ENCODE data around the gene FOSL1.

Gene FOSL1

DNA sequence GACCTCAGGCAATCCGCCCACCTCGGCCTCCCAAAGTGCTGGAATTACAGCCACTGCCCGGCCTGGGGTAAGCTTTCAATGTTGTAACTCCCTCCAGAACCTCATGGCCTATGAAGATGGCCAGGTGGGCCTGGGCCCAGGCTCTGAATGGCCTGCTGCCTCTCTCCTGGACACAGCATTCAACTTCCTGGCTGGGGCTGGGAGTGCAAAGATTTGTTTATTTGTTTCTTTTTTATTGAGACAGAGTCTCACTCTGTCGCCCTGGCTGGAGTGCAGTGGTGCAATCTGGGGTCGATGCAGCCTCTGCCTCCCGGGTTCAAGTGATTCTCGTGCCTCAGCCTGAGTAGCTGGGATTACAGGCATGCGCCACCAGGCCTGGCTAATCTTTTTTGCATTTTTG is 44.6 kb upstream of the FOSL1 start:
- no peak for DNase-seq (ENCODE audit: low read depth)
- H3K4me3 ChIP-seq (ENCODE audit: control insufficient read depth, low read depth, low read length) = no peak overlapping the region
- TF ChIP-seq, protein P1, sequence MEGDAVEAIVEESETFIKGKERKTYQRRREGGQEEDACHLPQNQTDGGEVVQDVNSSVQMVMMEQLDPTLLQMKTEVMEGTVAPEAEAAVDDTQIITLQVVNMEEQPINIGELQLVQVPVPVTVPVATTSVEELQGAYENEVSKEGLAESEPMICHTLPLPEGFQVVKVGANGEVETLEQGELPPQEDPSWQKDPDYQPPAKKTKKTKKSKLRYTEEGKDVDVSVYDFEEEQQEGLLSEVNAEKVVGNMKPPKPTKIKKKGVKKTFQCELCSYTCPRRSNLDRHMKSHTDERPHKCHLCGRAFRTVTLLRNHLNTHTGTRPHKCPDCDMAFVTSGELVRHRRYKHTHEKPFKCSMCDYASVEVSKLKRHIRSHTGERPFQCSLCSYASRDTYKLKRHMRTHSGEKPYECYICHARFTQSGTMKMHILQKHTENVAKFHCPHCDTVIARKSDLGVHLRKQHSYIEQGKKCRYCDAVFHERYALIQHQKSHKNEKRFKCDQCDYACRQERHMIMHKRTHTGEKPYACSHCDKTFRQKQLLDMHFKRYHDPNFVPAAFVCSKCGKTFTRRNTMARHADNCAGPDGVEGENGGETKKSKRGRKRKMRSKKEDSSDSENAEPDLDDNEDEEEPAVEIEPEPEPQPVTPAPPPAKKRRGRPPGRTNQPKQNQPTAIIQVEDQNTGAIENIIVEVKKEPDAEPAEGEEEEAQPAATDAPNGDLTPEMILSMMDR (conservative IDR thresholded peaks at IDR 0.05; ENCODE audit: control insufficient read depth, insufficient read depth, low read depth, low read length) = no peak

DNA sequence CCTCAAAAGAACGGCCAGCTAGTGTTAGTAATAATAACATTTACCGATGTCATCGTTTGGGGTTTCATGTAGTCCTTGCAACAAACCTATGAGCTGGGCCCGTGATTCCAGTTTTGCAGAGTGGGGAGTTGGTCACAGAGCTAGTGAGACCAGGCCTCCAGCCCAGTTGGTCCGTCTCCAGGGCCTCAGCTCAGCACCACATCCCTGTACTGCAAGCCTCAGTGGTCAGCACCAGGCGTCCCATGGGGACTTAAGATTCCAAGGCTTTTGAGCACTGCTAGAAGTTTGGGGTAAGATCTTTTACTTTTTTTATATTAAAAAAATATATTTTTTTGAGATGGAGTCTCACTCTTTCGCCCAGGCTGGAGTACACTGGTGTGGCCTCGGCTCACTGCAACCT is 44.0 kb upstream of the FOSL1 start:
- TF ChIP-seq, protein P1 (conservative IDR thresholded peaks at IDR 0.05; ENCODE audit: control insufficient read depth, insufficient read depth, low read depth, low read length) = no peak
- no peak overlapping the region for H3K4me3 ChIP-seq (ENCODE audit: control insufficient read depth, low read depth, low read length)
- no peak for DNase-seq (ENCODE audit: low read depth)

DNA sequence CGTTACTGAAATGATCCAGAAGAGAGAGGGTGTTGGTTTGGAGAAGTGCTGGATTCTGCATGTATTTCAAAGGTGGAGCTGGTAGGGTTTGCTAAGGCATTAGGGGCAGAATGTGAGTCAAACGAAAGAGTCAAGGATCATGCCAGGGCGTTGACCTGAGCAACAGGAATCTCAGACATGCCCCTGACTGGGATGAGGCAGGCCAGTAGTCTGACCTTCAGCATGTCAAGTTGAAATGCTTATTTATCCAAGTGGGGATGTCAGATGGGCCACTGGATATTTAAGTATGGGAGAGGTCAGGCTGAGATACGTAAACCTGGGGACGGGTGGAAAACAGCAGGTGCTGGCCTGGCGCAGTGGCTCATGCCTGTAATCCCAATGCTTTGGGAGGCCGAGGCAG is 42.3 kb upstream of the FOSL1 start:
- H3K4me3 ChIP-seq (ENCODE audit: control insufficient read depth, low read depth, low read length) = no peak overlapping the region
- TF ChIP-seq, protein P1 (conservative IDR thresholded peaks at IDR 0.05; ENCODE audit: control insufficient read depth, insufficient read depth, low read depth, low read length) = no peak
- no peak for DNase-seq (ENCODE audit: low read depth)

DNA sequence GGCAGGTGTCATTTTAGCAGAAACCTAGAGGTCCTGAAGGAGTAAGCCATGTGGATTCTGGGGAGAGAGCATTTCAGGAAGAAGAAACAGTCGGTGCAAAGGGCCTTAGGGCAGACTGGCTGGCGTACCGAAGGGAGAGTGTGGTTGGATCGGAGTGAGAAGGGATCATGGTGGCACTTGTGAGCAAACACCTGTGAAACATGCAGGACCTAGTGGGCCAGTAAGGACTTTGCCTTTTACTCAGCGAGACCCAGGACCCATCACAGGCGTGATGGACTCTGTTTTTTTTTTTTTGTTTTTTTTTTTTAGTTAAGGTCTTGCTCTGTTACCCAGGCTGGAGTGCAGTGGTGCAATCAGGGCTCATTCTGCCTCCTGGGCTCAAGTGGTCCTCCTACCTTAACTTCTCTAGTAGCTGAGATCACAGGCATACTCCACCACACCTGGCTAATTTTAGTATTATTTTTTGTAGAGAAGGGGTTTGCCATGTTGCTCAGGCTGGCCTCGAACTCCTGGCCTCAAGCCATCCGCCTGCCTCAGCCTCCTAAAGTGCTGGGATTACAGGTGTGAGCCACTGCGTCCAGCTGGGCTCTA is 41.6 kb upstream of the FOSL1 start:
- peak overlapping the region; percentile 1 for H3K4me3 ChIP-seq (ENCODE audit: control insufficient read depth, low read depth, low read length)
- TF ChIP-seq, protein P1 (conservative IDR thresholded peaks at IDR 0.05; ENCODE audit: control insufficient read depth, insufficient read depth, low read depth, low read length) = no peak
- no peak for DNase-seq (ENCODE audit: low read depth)

DNA sequence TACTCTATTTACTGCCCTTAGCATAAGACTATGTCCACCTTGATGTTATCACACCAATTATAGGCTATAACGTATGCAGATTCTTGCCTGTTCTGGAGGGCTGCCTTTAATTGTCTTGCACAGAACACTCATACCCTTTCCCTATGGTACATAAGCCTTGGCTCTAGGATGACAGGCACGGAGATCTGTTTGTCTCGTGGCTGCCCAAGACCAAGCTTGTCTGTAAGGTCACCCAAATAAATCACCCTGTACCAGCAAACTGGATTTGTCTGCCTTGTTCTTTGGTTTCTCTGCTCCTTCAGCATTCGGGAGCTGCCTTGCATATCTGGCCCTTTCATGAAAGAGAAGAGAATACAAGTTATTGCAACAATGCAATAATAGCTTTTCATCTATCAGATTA is 37.6 kb upstream of the FOSL1 start:
- H3K4me3 ChIP-seq (ENCODE audit: control insufficient read depth, low read depth, low read length) = no peak overlapping the region
- no peak for DNase-seq (ENCODE audit: low read depth)
- TF ChIP-seq, protein P1 (conservative IDR thresholded peaks at IDR 0.05; ENCODE audit: control insufficient read depth, insufficient read depth, low read depth, low read length) = no peak

DNA sequence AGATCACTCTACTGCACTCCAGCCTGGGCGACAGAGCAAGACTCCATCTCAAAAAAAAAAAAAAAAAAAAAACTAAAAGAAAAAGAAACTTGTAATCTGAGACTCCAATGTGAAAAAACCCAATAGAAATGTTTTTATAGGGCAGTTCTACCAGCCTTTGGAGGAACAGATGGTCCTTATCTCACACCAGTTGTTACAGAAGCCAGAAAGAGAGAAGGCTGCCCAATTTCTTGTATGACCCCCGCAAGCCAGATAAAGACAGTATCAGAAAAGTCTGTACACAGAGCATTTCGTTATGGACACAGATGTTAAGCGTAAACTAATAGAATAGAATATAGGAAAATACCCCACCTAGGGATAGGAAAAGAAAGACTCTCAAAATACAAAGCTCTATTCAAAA is 33.8 kb upstream of the FOSL1 start:
- TF ChIP-seq, protein P1 (conservative IDR thresholded peaks at IDR 0.05; ENCODE audit: control insufficient read depth, insufficient read depth, low read depth, low read length) = no peak
- H3K4me3 ChIP-seq (ENCODE audit: control insufficient read depth, low read depth, low read length) = no peak overlapping the region
- DNase-seq (ENCODE audit: low read depth) = no peak

DNA sequence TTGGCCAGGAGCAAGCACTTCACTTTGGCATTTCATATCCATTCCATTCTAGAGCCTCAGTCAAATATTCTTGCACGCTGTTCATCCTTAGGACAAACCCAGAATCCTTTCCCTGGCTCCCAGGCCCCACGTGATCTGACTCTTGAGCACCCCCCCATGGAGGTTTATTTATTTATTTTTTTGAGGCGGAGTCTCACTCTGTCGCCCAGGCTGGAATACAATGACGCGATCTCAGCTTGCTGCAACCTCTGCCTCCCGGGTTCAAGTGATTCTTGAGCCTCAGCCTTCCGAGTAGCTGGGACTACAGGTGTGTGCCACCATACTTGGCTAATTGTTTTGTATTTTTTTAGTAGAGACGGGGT is 32.4 kb upstream of the FOSL1 start:
- no peak overlapping the region for H3K4me3 ChIP-seq (ENCODE audit: control insufficient read depth, low read depth, low read length)
- TF ChIP-seq, protein P1 (conservative IDR thresholded peaks at IDR 0.05; ENCODE audit: control insufficient read depth, insufficient read depth, low read depth, low read length) = no peak
- no peak for DNase-seq (ENCODE audit: low read depth)

All from fibroblast of mammary gland (primary cell).